HepG2 (cell line): ENCODE measurements around the gene ARHGAP26. TPM values are rescaled to one million over a fixed set of nuclear protein-coding genes. Genes with fewer than 3 reads are reported as not detected.

Source experiments
- ATAC-seq: fragments of 200-7000 bp; cut with Tn5 transposase; 3 replicates; pipeline ENCODE4 v1.9.1; 2020; ENCODE audit warnings: mild to moderate bottlenecking, moderate library complexity
- BruUV-seq: library from RNA; stranded (reverse); fragments of 400-500 nt; replicated peaks from 2 replicates; lab custom pipeline; 2021; lab: Mats Ljungman, UMichigan
- CTCF ChIA-PET: fragments of 300-600 bp; formaldehyde crosslinking; extraction: SDS; loops from one replicate; lab custom pipeline; 2021; ENCODE audit warnings: low total read pairs, inconsistent platforms, low intra/inter-chr PET ratio; lab: Yijun Ruan, JAX
- POLR2A ChIA-PET: fragments of 350-600 bp; sonication (Branson Sonifier 250); formaldehyde crosslinking; loops from one replicate; lab custom pipeline; 2020; ENCODE audit warnings: antibody characterized with exemption, inconsistent platforms; lab: Yijun Ruan, JAX
- DNase-seq: peaks from one replicate; pipeline ENCODE4 v3.0.0-alpha.2; 2015; ENCODE audit warnings: low spot score
- FAIRE-seq: peaks from 3 replicates; lab custom pipeline; 2011; peaks lifted over from hg19 to GRCh38; lab: Jason Lieb, UNC
- H2AFZ ChIP-seq: one replicate; pipeline ENCODE4 v1.6.1; 2011; ENCODE audit warnings: low read length, inconsistent platforms
- H3K27ac ChIP-seq: fragments of 300-600 bp; 3 replicates; pipeline ENCODE4 v1.8.0; 2011; ENCODE audit warnings: mixed run types, mild to moderate bottlenecking, mixed read lengths, low read length, inconsistent platforms; ENCODE audit not compliant: insufficient read depth; ENCODE audit errors: extremely low read length
- H3K27me3 ChIP-seq, 2 experiments: fragments of 200-600 bp in 1 of 2; 2 replicates in 1 of 2; 3 replicates in 1 of 2; pipeline versions ENCODE4 v1.6.0 to v1.8.0; 2011; ENCODE audit warnings: low read length in 2 of 2, mild to moderate bottlenecking in 2 of 2, moderate library complexity in 2 of 2, inconsistent platforms in 1 of 2; ENCODE audit not compliant: insufficient read depth in 2 of 2, control insufficient read depth in 1 of 2
- H3K36me3 ChIP-seq, 2 experiments: fragments of 200-600 bp in 1 of 2; replicated peaks in 1 of 2; 2 replicates in 1 of 2; 3 replicates in 1 of 2; pipeline versions ENCODE4 v1.5.1 to v1.8.0; 2011; ENCODE audit warnings: low read length in 2 of 2, inconsistent platforms in 1 of 2; ENCODE audit not compliant: insufficient read depth in 2 of 2, control insufficient read depth in 1 of 2
- H3K4me1 ChIP-seq: 2 replicates; pipeline ENCODE4 v1.5.1; 2012; ENCODE audit warnings: low read length, inconsistent platforms; ENCODE audit not compliant: insufficient read depth
- H3K4me2 ChIP-seq: 2 replicates; pipeline ENCODE4 v1.6.0; 2011; ENCODE audit warnings: low read depth, low read length, inconsistent platforms
- H3K4me3 ChIP-seq, 3 experiments: fragments of 200-600 bp in 1 of 3; sonication (generic), shearing (Covaris generic) in 1 of 3; replicated peaks in 1 of 3; 2 replicates each; pipeline ENCODE4 v1.5.1; 2011 to 2016; ENCODE audit warnings: low read length in 3 of 3, inconsistent platforms in 2 of 3, low read depth in 2 of 3, mild to moderate bottlenecking in 2 of 3, control low read depth in 1 of 3, mixed read lengths in 1 of 3; ENCODE audit not compliant: insufficient read depth in 1 of 3
- H3K79me2 ChIP-seq: one replicate; pipeline ENCODE4 v1.6.1; 2011; ENCODE audit warnings: low read length, inconsistent platforms; ENCODE audit not compliant: insufficient read depth
- H3K9ac ChIP-seq: 2 replicates; pipeline ENCODE4 v1.6.0; 2011; ENCODE audit warnings: mild to moderate bottlenecking, low read depth, low read length, inconsistent platforms; ENCODE audit not compliant: insufficient read depth
- H3K9me3 ChIP-seq: 2 replicates; pipeline ENCODE4 v1.5.1; 2012; ENCODE audit warnings: mild to moderate bottlenecking, low read length
- H4K20me1 ChIP-seq: 2 replicates; pipeline ENCODE4 v1.6.0; 2011; ENCODE audit warnings: inconsistent platforms, mild to moderate bottlenecking, low read length, moderate library complexity; ENCODE audit not compliant: insufficient read depth
- ATF2 ChIP-seq: sonication (generic); formaldehyde crosslinking; IDR thresholded peaks from 2 replicates; pipeline ENCODE4 v1.4.0; 2020; ENCODE audit warnings: missing genetic modification reagents
- CEBPZ ChIP-seq: IDR thresholded peaks from 2 replicates; pipeline ENCODE4 v1.6.1; 2012; ENCODE audit warnings: low read length, improper control_type of control experiment
- CHD2 ChIP-seq: IDR thresholded peaks from 2 replicates; pipeline ENCODE4 v1.6.1; 2011; ENCODE audit warnings: low read depth, low read length, improper control_type of control experiment
- E2F2 ChIP-seq: sonication (generic); formaldehyde crosslinking; IDR thresholded peaks from 2 replicates; pipeline ENCODE4 v1.4.0; 2020; ENCODE audit warnings: missing genetic modification reagents, borderline replicate concordance
- FOXO4 ChIP-seq: sonication (generic); formaldehyde crosslinking; conservative IDR thresholded peaks from 2 replicates; pipeline ENCODE4 v1.8.1; 2023; ENCODE audit warnings: missing genetic modification reagents
- ISL2 ChIP-seq: sonication (generic); formaldehyde crosslinking; IDR thresholded peaks from 2 replicates; pipeline ENCODE4 v1.5.0; 2020; ENCODE audit warnings: missing genetic modification reagents
- MZF1 ChIP-seq: sonication (generic); formaldehyde crosslinking; IDR thresholded peaks from 2 replicates; pipeline ENCODE4 v1.8.1; 2023; ENCODE audit warnings: mild to moderate bottlenecking, missing genetic modification reagents, borderline replicate concordance
- PHB2 ChIP-seq: fragments of 450-650 bp; IDR thresholded peaks from 2 replicates; pipeline ENCODE4 v1.6.1; 2018; ENCODE audit not compliant: partially characterized antibody
- ZNF136 ChIP-seq: sonication (generic); formaldehyde crosslinking; IDR thresholded peaks from 2 replicates; pipeline ENCODE4 v1.8.1; 2022; ENCODE audit warnings: low read depth, mild to moderate bottlenecking, moderate library complexity, missing genetic modification reagents
- ZNF567 ChIP-seq: sonication (generic); formaldehyde crosslinking; IDR thresholded peaks from 2 replicates; pipeline ENCODE4 v1.8.1; 2023; ENCODE audit warnings: mild to moderate bottlenecking, missing genetic modification reagents, borderline replicate concordance
- ZNF609 ChIP-seq: sonication (generic); formaldehyde crosslinking; IDR thresholded peaks from 2 replicates; pipeline ENCODE4 v1.4.0; 2020; ENCODE audit warnings: mild to moderate bottlenecking, missing genetic modification reagents, borderline replicate concordance
- in situ Hi-C: cut with HindIII; loops from 2 replicates; pipeline ENCODE4 v1.10.0; 2017; ENCODE audit warnings: low pct_unique_long_range_greater_than_20kb; ENCODE audit not compliant: extremely low pct_ligation_motif_present
- intact Hi-C: fragments of 100-400 bp; cut with micrococcal nuclease; formaldehyde crosslinking; loops from one replicate; pipeline ENCODE4 v1.10.0; 2022; ENCODE audit not compliant: unreplicated experiment
- polyA plus RNA-seq, 8 experiments: library from polyadenylated mRNA; depleted of rRNA in 3 of 8; stranded (reverse) in 7 of 8; unstranded in 1 of 8; fragments of >200 nt; fragmentation: Illumina TruSeq in 4 of 8; extraction: Trizol in 4 of 8; gene quantifications; 2 replicates each; pipeline versions ENCODE4 v1.2.1 to v1.2.3, GENCODE V29; 2011 to 2016; ENCODE audit warnings: low read depth in 4 of 8, missing spikeins in 1 of 8, mixed read lengths in 1 of 8; ENCODE audit not compliant: insufficient read depth in 1 of 8
- total RNA-seq, 5 experiments: library from RNA; depleted of rRNA; stranded (reverse); fragments of >200 nt; fragmentation: Illumina TruSeq; extraction: Trizol; gene quantifications; 2 replicates each; pipeline ENCODE4 v1.2.3, GENCODE V29; 2016; ENCODE audit warnings: low read depth in 1 of 5

ARHGAP26 gene
- total and polyA plus RNA-seq, 2 of the 13 experiments (the other 11 are each of a cell fraction or from before 2014, with no cell fraction given): 9.6 to 18.2 TPM

GRCh38 chr5:143072734-143073133 is 302.6 kb downstream of the ARHGAP26 start:
- Histone ChIP-seq H3K4me2 (no peak overlapping the region), H3K27me3 (no peaks in the 10 kb centered on the region), H4K20me1 (no peaks in the 10 kb centered on the region), H3K27ac (no peak overlapping the region), H3K4me3 (no peak overlapping the region), H3K9me3 (no peaks in the 10 kb centered on the region), H2AFZ (no peak overlapping the region), H3K79me2 (no peaks in the 10 kb centered on the region), H3K4me1 (peaks cover 12% of the 10 kb centered on the region), H3K36me3 (peaks cover 3 to 5% of the 10 kb centered on the region in 2 experiments; a peak in 4 of 5 replicates), H3K9ac (no peak overlapping the region)
- in situ Hi-C loops: no loop called here
- ChIA-PET CTCF (no interaction called here), POLR2A (no interaction called here)
- BruUV-seq: no TSS peak
- no peak for DNase-seq
- no peak for ATAC-seq
- intact Hi-C loops: no loop called here
- no peak for FAIRE-seq
- TF ChIP-seq ATF2 (CRISPR knock-in tag) (no peak), FOXO4 (CRISPR knock-in tag) (no peak), CHD2 (no peak), ZNF609 (no peak), MZF1 (CRISPR knock-in tag) (no peak), E2F2 (CRISPR knock-in tag) (no peak), PHB2 (no peak), ZNF567 (CRISPR knock-in tag) (no peak), ISL2 (CRISPR knock-in tag) (no peak), CEBPZ (no peak), ZNF136 (CRISPR knock-in tag) (no peak)
